ENCODE data around the gene GRM7.

The GRM7 gene

GRCh38 chr3:6825524-6825923 lies 35.4 kb upstream of the GRM7 start:
- no peak overlapping the region for H3K27ac ChIP-seq (ENCODE audit: extremely low read depth, low read depth, low read length)
- TF ChIP-seq REPIN1 (tag by site-specific recombination; IDR thresholded peaks at IDR 0.05; ENCODE audit: low read depth) = no peak
- TF ChIP-seq CTCF (tag by site-specific recombination; IDR thresholded peaks at IDR 0.05) = no peak
- TF ChIP-seq ZFP3 (tag by site-specific recombination; IDR thresholded peaks at IDR 0.05; ENCODE audit: low read depth) = no peak
- no peak for TF ChIP-seq ZBTB26 (tag by site-specific recombination; optimal IDR thresholded peaks at IDR 0.05)
- no peak for TF ChIP-seq KLF16 (tag by site-specific recombination; IDR thresholded peaks at IDR 0.05)
- TF ChIP-seq ZNF16 (tag by site-specific recombination; IDR thresholded peaks at IDR 0.05; ENCODE audit: low read depth) = no peak
- no peak for TF ChIP-seq ZNF354C (tag by site-specific recombination; IDR thresholded peaks at IDR 0.05; ENCODE audit: borderline replicate concordance, low read depth)
- POLR2A ChIA-PET = no interaction called here
- no peaks in the 10 kb centered on the region for H3K4me1 ChIP-seq (ENCODE audit: control insufficient read depth, insufficient read depth, low read length)
- no peak overlapping the region for H3K4me3 ChIP-seq (ENCODE audit: low read depth, low read length)
- no peaks in the 10 kb centered on the region for H3K36me3 ChIP-seq (ENCODE audit: control insufficient read depth in 2 of 2, insufficient read depth in 1 of 2, low read length in 2 of 2)
- no peaks in the 10 kb centered on the region for H3K9me3 ChIP-seq (ENCODE audit: control insufficient read depth, insufficient read depth, low read depth, low read length)
- CTCF ChIA-PET = no interaction called here

GRCh38 chr3:6827453-6827852 lies 33.5 kb upstream of the GRM7 start:
- no peaks in the 10 kb centered on the region for H3K9me3 ChIP-seq (ENCODE audit: control insufficient read depth, insufficient read depth, low read depth, low read length)
- ChIA-PET POLR2A (no interaction called here), CTCF (no interaction called here)
- H3K4me3 ChIP-seq (ENCODE audit: low read depth, low read length) = no peak overlapping the region
- H3K4me1 ChIP-seq (ENCODE audit: control insufficient read depth, insufficient read depth, low read length) = no peaks in the 10 kb centered on the region
- H3K36me3 ChIP-seq (ENCODE audit: control insufficient read depth in 2 of 2, insufficient read depth in 1 of 2, low read length in 2 of 2) = no peaks in the 10 kb centered on the region
- H3K27ac ChIP-seq (ENCODE audit: extremely low read depth, low read depth, low read length) = no peak overlapping the region
- TF ChIP-seq ZNF148 (tag by site-specific recombination; IDR thresholded peaks at IDR 0.05; ENCODE audit: borderline replicate concordance) (no peak), GFI1B (tag by site-specific recombination; IDR thresholded peaks at IDR 0.05) (no peak), ZNF274 (IDR thresholded peaks at IDR 0.05; ENCODE audit: low read length) (no peak), ZNF274 (tag by site-specific recombination; IDR thresholded peaks at IDR 0.05; ENCODE audit: borderline replicate concordance) (no peak), ZIC2 (tag by site-specific recombination; IDR thresholded peaks at IDR 0.05) (no peak), ZNF600 (tag by site-specific recombination; IDR thresholded peaks at IDR 0.05) (no peak), ZNF530 (tag by site-specific recombination; IDR thresholded peaks at IDR 0.05; ENCODE audit: low read depth) (no peak), KLF8 (tag by site-specific recombination; IDR thresholded peaks at IDR 0.05) (no peak), PATZ1 (tag by site-specific recombination; IDR thresholded peaks at IDR 0.05) (no peak), REPIN1 (tag by site-specific recombination; IDR thresholded peaks at IDR 0.05; ENCODE audit: low read depth) (no peak), ZNF76 (tag by site-specific recombination; IDR thresholded peaks at IDR 0.05; ENCODE audit: borderline replicate concordance, low read depth) (no peak), REST (tag by site-specific recombination; IDR thresholded peaks at IDR 0.05) (no peak), ZNF664 (tag by site-specific recombination; IDR thresholded peaks at IDR 0.05) (no peak), ZBTB10 (tag by site-specific recombination; IDR thresholded peaks at IDR 0.05) (no peak), ZNF660 (tag by site-specific recombination; IDR thresholded peaks at IDR 0.05) (no peak), ZNF311 (tag by site-specific recombination; IDR thresholded peaks at IDR 0.05; ENCODE audit: borderline replicate concordance) (no peak)
